ENCODE measurements around the gene RPTN.

DNA sequence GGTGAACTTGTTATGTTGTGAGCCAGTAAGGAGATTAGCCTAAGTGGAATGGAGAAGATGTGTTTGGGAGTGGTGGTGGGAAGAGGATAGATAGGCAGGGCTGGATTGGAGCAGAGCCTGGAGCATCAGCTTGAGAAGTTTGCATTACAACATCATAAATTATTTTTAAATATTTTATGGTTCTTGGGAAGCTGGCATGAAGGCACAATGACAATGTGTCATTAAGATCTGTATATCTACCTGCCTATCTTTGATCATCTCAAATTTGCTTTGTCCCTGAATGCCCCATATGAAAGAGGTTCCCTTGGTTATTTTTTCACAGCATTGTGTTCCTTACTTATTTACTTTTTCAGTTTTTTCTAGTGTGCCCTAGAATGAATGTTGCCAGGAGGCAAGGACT is 32.7 kb upstream of the RPTN start:
- no peak for TF ChIP-seq POLR2A (IDR thresholded peaks at IDR 0.05)
- TF ChIP-seq, protein P1, sequence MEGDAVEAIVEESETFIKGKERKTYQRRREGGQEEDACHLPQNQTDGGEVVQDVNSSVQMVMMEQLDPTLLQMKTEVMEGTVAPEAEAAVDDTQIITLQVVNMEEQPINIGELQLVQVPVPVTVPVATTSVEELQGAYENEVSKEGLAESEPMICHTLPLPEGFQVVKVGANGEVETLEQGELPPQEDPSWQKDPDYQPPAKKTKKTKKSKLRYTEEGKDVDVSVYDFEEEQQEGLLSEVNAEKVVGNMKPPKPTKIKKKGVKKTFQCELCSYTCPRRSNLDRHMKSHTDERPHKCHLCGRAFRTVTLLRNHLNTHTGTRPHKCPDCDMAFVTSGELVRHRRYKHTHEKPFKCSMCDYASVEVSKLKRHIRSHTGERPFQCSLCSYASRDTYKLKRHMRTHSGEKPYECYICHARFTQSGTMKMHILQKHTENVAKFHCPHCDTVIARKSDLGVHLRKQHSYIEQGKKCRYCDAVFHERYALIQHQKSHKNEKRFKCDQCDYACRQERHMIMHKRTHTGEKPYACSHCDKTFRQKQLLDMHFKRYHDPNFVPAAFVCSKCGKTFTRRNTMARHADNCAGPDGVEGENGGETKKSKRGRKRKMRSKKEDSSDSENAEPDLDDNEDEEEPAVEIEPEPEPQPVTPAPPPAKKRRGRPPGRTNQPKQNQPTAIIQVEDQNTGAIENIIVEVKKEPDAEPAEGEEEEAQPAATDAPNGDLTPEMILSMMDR (IDR thresholded peaks at IDR 0.05 in 4 of 5, conservative IDR thresholded peaks at IDR 0.05 in 1 of 5) = no peak

Data from gastrocnemius medialis (tissue), 4 donors.